Epithelial cell of proximal tubule (primary cell): ENCODE results near the gene TMBIM6. TPM values are rescaled to one million over a fixed set of nuclear protein-coding genes. Genes with fewer than 3 reads are reported as not detected.
"Not testable (repeated sequence)": the region's sequence is repeated elsewhere in the genome, so short reads cannot be mapped to it uniquely, and the experiment has no call there.

Experiments used
- DNase-seq: peaks from one replicate; pipeline ENCODE4 v3.0.0-alpha.2; 2011; ENCODE audit warnings: low read depth
- H3K4me3 ChIP-seq: 2 replicates; pipeline ENCODE4 v1.5.1; 2011; ENCODE audit warnings: low read depth, mild to moderate bottlenecking, low read length
- total RNA-seq: library from RNA; depleted of rRNA; stranded (reverse); fragments of >200 nt; gene quantifications from 2 replicates; pipeline ENCODE4 v1.2.3, GENCODE V29; 2015
- TF ChIP-seq, protein P1 (sequence below): conservative IDR thresholded peaks from 2 replicates; pipeline ENCODE4 v1.5.1; 2012; ENCODE audit warnings: low read depth, mild to moderate bottlenecking, low read length

The TMBIM6 gene
- total RNA-seq, 1 donor from 2014 or later: 436 TPM

DNA sequence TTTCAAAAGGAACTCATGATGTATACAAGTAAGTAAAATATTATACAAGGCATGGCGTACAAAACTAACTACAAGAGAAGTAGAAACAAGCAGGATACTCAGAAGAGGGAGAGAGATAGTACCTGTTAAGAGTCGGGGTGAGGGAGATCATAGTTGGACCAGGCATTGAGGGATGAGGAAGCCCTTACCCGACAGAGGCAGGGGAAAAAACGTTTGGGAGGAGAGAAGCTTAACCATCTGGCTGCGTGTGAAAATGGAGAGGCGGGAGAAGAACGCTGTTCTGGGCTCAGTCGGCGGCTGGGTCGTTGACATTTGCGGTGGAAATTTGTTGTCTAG, 33.6 kb upstream of the TMBIM6 start:
- no peak for DNase-seq
- H3K4me3 ChIP-seq: no peak overlapping the region
- TF ChIP-seq, protein P1, sequence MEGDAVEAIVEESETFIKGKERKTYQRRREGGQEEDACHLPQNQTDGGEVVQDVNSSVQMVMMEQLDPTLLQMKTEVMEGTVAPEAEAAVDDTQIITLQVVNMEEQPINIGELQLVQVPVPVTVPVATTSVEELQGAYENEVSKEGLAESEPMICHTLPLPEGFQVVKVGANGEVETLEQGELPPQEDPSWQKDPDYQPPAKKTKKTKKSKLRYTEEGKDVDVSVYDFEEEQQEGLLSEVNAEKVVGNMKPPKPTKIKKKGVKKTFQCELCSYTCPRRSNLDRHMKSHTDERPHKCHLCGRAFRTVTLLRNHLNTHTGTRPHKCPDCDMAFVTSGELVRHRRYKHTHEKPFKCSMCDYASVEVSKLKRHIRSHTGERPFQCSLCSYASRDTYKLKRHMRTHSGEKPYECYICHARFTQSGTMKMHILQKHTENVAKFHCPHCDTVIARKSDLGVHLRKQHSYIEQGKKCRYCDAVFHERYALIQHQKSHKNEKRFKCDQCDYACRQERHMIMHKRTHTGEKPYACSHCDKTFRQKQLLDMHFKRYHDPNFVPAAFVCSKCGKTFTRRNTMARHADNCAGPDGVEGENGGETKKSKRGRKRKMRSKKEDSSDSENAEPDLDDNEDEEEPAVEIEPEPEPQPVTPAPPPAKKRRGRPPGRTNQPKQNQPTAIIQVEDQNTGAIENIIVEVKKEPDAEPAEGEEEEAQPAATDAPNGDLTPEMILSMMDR: no peak

DNA sequence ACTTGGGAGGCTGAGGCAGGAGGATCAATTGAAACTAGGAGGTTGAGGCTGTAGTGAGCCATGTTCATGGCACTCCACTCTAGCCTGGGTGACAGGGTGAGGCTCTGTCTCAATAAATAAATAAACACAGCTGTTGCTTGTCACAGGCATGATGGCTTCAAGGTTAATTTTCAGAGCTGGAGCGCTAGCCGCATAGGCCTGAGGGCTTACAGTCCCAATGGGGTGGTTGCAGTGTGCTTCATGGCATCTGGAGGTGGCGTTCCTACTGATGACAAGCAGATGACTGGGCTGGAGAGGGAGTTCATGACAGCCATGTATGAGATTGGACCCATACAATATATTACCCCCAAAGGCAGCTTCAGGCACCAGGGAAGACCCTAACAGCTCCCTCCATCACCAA, 32.5 kb upstream of the TMBIM6 start:
- no peak overlapping the region for H3K4me3 ChIP-seq
- TF ChIP-seq, protein P1: no peak
- no peak for DNase-seq

DNA sequence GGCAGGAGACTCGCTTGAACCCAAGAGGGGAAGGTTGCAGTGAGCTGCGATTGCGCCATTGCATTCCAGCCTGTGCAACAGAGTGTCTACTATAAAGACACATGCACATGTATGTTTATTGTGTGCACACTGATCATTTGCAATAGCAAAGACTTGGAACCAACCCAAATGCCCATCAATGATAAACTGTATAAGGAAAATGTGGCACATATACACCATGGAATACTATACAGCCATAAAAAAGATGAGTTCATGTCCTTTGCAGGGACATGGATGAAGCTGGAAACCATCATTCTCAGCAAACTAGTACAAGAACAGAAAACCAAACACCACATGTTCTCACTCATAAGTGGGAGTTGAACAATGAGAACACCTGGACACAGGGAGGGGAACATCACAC, 27.4 kb upstream of the TMBIM6 start:
- not testable (repeated sequence) for DNase-seq, H3K4me3 ChIP-seq

DNA sequence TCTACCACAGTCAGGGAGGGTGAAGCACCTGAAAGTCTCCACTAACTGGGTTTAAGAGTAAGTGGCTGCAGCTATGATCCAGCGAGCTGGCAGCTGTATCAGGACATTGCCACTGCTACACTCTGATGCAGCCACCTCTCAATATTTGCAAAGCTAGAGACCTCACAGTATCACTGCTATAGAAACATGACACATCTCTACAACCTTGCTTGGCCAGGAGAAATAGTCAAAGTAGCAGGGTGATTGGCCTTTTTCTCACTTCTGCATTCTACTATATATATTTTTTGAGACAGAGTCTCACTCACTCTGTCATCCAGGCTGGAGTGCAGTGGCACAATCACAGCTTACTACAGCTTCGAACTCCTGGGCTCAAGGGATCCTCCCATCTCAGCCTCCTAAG, 24.8 kb upstream of the TMBIM6 start:
- no peak for DNase-seq
- H3K4me3 ChIP-seq: no peak overlapping the region
- TF ChIP-seq, protein P1: no peak

DNA sequence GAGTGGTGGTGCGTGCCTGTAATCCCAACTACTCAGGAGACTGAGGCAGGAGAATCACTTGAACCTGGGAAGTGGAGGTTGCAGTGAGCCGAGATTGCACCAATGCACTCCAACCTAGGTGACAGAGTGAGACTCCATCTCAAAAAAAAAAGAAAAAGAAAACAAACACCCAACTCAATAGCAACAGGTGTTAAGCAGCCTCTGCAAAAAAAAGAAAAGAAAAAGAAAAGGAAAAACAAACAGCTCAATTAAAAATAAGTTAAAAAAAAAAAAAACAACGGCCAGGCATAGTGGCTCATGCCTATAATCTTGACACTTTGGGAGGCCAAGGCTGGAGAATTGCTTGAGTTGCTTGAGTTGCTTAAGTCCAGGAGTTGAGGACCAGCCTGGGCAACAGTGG, 23.6 kb upstream of the TMBIM6 start:
- DNase-seq, H3K4me3 ChIP-seq: not testable (repeated sequence)

DNA sequence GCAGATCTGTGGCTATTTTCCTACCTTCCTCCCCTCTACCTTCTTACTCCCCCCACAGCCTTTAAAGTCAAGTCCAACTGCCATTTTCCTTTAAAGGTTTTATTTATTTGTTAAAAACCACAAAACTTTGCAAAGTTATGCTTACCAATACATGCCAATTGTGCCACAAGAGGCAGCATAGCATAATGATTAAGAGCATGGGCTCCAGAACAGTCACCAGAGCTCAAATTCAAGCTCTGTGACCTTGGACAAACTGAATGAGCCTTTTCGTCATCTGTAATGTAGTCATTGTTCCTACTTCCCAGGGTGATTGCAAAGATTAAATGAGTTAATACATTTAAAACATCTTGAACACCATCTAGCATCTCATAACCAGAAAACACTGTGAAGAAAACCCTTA, 21.1 kb upstream of the TMBIM6 start:
- no peak overlapping the region for H3K4me3 ChIP-seq
- no peak for DNase-seq
- TF ChIP-seq, protein P1: peak; percentile 38

DNA sequence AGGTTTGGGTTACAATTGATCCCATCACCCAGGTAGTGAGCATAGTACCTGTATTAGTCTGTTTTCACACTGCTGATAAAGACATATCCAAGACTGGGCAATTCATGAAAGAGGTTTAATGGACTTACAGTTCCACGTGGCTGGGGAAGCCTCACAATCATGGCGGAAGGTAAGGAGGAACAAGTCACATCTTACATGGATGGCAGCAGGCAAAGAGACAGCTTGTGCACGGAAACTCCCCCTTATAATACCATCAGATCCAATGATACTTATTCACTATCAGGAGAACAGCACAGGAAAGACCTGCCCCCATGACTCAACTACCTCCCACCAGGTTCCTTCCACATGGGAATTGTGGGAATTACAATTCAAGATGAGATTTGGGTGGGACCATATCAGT, 20.0 kb upstream of the TMBIM6 start:
- not testable (repeated sequence) for H3K4me3 ChIP-seq, DNase-seq

DNA sequence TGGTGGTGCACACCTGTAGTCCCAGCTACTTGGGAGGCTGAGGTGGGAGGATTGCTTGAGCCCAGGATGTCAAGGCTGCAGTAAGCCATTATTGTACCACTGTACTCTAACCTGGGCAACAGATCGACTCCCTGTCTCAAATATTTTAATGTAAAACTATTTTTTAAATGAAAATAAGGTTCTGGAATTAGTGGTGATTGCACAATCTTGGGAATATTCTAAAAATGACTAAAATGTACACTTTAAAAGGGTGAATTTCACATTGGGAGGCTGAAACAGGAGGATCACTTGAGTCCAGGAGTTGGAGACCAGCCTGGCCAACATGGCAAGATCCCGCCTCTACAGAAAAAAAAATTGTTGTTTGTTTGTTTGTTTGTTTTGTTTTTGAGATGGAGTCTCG, 12.9 kb upstream of the TMBIM6 start:
- DNase-seq: no peak
- H3K4me3 ChIP-seq: no peak overlapping the region

DNA sequence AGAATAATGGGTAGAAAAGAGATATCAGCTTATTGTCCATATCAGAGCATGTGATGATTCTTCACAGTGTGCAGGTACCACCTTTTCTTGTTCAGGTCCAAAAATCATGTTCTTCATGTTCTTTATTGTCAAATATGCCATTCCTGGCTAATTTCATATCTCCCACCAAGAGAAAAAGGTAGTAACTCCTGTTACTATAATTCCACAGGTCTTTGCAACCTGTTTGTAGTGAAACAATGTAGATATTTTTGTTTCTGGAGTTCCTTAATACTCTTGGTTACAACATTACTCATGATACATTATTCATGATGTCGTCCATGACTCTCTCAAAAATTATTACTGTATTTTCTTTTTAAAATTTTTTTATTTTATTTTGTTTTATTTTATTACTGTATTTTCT, 11.3 kb upstream of the TMBIM6 start:
- TF ChIP-seq, protein P1: no peak
- DNase-seq: no peak
- H3K4me3 ChIP-seq: no peak overlapping the region

More for the DNA sequence above, 12.9 kb upstream of the TMBIM6 start:
- TF ChIP-seq, protein P1: no peak
